Keratinocyte (primary cell): ENCODE measurements around the gene NRG3. TPM values are rescaled to one million over a fixed set of nuclear protein-coding genes. Genes with fewer than 3 reads are reported as not detected.

ENCODE experiments used
- DNase-seq: peaks from one replicate; pipeline ENCODE4 v3.0.0-alpha.2; 2011; ENCODE audit warnings: low read depth, missing footprints, low spot score
- FAIRE-seq: peaks from 2 replicates; lab custom pipeline; 2011; peaks lifted over from hg19 to GRCh38; lab: Jason Lieb, UNC
- H2AFZ ChIP-seq: 2 replicates; pipeline ENCODE4 v1.6.0; 2012; ENCODE audit warnings: low read length, control low read depth, inconsistent platforms; ENCODE audit not compliant: control insufficient read depth
- H3K27ac ChIP-seq: 2 replicates; pipeline ENCODE4 v1.5.1; 2011; ENCODE audit warnings: low read length; ENCODE audit not compliant: control insufficient read depth, insufficient read depth
- H3K27me3 ChIP-seq: 3 replicates; pipeline ENCODE4 v1.6.0; 2011; ENCODE audit warnings: low read length; ENCODE audit not compliant: control insufficient read depth, insufficient read depth; ENCODE audit errors: extremely low read depth
- H3K36me3 ChIP-seq, 2 experiments: 2 replicates in 1 of 2; 3 replicates in 1 of 2; pipeline ENCODE4 v1.5.1; 2011; ENCODE audit warnings: low read length in 2 of 2, mild to moderate bottlenecking in 1 of 2; ENCODE audit not compliant: control insufficient read depth in 2 of 2, insufficient read depth in 2 of 2; ENCODE audit errors: extremely low read depth in 1 of 2
- H3K4me1 ChIP-seq: 3 replicates; pipeline ENCODE4 v1.5.1; 2011; ENCODE audit warnings: low read length; ENCODE audit not compliant: control insufficient read depth, insufficient read depth; ENCODE audit errors: extremely low read depth
- H3K4me2 ChIP-seq: 3 replicates; pipeline ENCODE4 v1.6.0; 2011; ENCODE audit warnings: low read depth, low read length; ENCODE audit not compliant: control insufficient read depth, insufficient read depth; ENCODE audit errors: extremely low read depth
- H3K4me3 ChIP-seq, 3 experiments: fragments of 200-600 bp in 1 of 3; sonication (generic) in 1 of 3; 2 replicates in 2 of 3; 3 replicates in 1 of 3; pipeline ENCODE4 v1.5.1; 2011 to 2016; ENCODE audit warnings: low read length in 3 of 3, mild to moderate bottlenecking in 3 of 3, control low read depth in 2 of 3, inconsistent platforms in 1 of 3, low read depth in 1 of 3, mixed read lengths in 1 of 3, mixed run types in 1 of 3, moderate library complexity in 1 of 3; ENCODE audit not compliant: control insufficient read depth in 2 of 3, insufficient read depth in 2 of 3; ENCODE audit errors: extremely low read depth in 1 of 3
- H3K79me2 ChIP-seq: 2 replicates; pipeline ENCODE4 v1.6.0; 2012; ENCODE audit warnings: low read length; ENCODE audit not compliant: control insufficient read depth, insufficient read depth
- H3K9ac ChIP-seq: 3 replicates; pipeline ENCODE4 v1.6.0; 2011; ENCODE audit warnings: low read length; ENCODE audit not compliant: control insufficient read depth, insufficient read depth; ENCODE audit errors: extremely low read depth
- H3K9me1 ChIP-seq: 3 replicates; pipeline ENCODE4 v1.6.0; 2011; ENCODE audit warnings: low read length; ENCODE audit not compliant: control insufficient read depth, insufficient read depth; ENCODE audit errors: extremely low read depth
- H3K9me3 ChIP-seq: 2 replicates; pipeline ENCODE4 v1.5.1; 2012; ENCODE audit warnings: low read depth, low read length; ENCODE audit not compliant: control insufficient read depth
- H4K20me1 ChIP-seq: 3 replicates; pipeline ENCODE4 v1.6.0; 2011; ENCODE audit warnings: low read length; ENCODE audit not compliant: control insufficient read depth, insufficient read depth; ENCODE audit errors: extremely low read depth
- CTCF ChIP-seq, 3 experiments: IDR thresholded peaks in 1 of 3; conservative IDR thresholded peaks in 1 of 3; optimal IDR thresholded peaks in 1 of 3; 2 replicates in 2 of 3; 3 replicates in 1 of 3; pipeline versions ENCODE3 to v1.5.1; 2011; ENCODE audit warnings: low read length in 3 of 3, mild to moderate bottlenecking in 3 of 3, moderate library complexity in 2 of 3, control low read depth in 1 of 3, inconsistent platforms in 1 of 3; ENCODE audit not compliant: insufficient read depth in 2 of 3; ENCODE audit errors: extremely low read depth in 1 of 3
- EZH2 ChIP-seq: IDR thresholded peaks from one replicate; pipeline ENCODE4 v1.6.1; 2012; ENCODE audit warnings: inconsistent platforms, mild to moderate bottlenecking, low read length, moderate library complexity
- dilution Hi-C: fragments of 300-500 bp; cut with MboI; formaldehyde crosslinking; loops from one replicate; pipeline ENCODE4 v1.7.0; 2020; ENCODE audit warnings: low sequenced_read_pairs; ENCODE audit not compliant: extremely low pct_ligation_motif_present
- polyA plus RNA-seq, 5 experiments: library from polyadenylated mRNA; depleted of rRNA in 3 of 5; stranded (reverse) in 3 of 5; stranded (forward) in 1 of 5; unstranded in 1 of 5; fragments of >200 nt; gene quantifications; 1 replicate in 1 of 5; 2 replicates in 3 of 5; 3 replicates in 1 of 5; pipeline versions ENCODE4 v1.2.1 to v1.2.3, GENCODE V29; 2011 to 2012; ENCODE audit warnings: missing spikeins in 2 of 5, low read depth in 1 of 5, low replicate concordance in 1 of 5

NRG3 gene
- polyA plus RNA-seq, 1 donor (not counting 4 experiments of a cell fraction or from before 2014, with no cell fraction given), result not detected

DNA sequence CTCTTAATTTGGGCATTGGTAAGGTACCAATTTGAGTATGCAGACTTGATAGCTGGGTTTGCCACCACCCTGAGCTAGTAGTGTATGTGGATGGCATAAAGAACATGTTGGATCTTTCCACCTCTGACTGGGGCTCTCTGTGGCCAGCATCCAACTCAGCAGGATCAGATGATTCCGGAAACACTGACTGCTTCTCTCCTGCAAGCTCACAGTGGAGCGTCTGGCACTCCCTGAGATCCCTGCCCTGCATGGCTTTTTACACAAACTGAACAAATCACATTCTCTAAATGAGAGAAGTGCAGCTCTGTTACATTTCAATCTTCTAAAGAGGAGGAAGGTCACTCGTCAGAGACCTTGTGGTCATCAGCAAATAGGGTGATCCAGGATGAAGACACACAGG lies 1057.5 kb downstream of the NRG3 start:
- no peak overlapping the region for H3K4me3 ChIP-seq
- dilution Hi-C loops, result no loop called here
- H3K79me2 ChIP-seq, result no peaks in the 10 kb centered on the region
- H3K27me3 ChIP-seq, result no peaks in the 10 kb centered on the region
- no peak overlapping the region for H3K9ac ChIP-seq
- FAIRE-seq, result no peak
- no peak overlapping the region for H2AFZ ChIP-seq
- DNase-seq, result no peak
- H3K4me1 ChIP-seq, result no peaks in the 10 kb centered on the region
- H3K9me3 ChIP-seq, result no peaks in the 10 kb centered on the region
- TF ChIP-seq EZH2 (no peak), CTCF (optimal IDR thresholded peaks at IDR 0.05 in 1 of 3, IDR thresholded peaks at IDR 0.05 in 1 of 3, conservative IDR thresholded peaks at IDR 0.05 in 1 of 3; ENCODE audit: extremely low read depth in 1 of 3, insufficient read depth in 2 of 3, low read length in 3 of 3) (no peak)
- no peak overlapping the region for H3K27ac ChIP-seq
- no peak overlapping the region for H3K4me2 ChIP-seq
- H3K36me3 ChIP-seq, result no peaks in the 10 kb centered on the region
- no peaks in the 10 kb centered on the region for H3K9me1 ChIP-seq
- H4K20me1 ChIP-seq, result no peaks in the 10 kb centered on the region

DNA sequence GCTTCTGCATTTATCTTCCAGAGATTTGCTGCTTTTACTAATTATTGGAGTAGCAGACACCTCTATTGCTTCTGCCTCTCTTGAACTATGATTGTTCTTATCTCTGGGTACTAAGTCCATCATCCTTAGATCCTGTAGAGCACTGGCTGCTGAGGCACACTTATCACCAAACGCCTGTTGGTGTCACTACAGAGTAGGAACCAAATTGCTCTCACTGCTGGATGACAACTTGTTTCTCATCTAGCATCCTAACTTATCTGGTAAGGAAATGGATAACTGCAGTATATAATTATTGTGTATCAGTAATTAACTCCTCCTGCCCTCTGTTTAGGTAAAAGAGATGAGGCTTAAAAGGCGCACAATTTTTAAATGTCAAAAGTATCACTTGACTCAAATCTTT lies 1059.4 kb downstream of the NRG3 start:
- Histone ChIP-seq H3K4me3 (no peak overlapping the region), H3K27me3 (no peaks in the 10 kb centered on the region), H3K9ac (no peak overlapping the region), H3K9me3 (no peaks in the 10 kb centered on the region), H3K4me1 (no peaks in the 10 kb centered on the region), H3K9me1 (no peaks in the 10 kb centered on the region), H3K36me3 (no peaks in the 10 kb centered on the region), H2AFZ (no peak overlapping the region), H3K27ac (no peak overlapping the region), H3K4me2 (no peak overlapping the region), H4K20me1 (no peaks in the 10 kb centered on the region), H3K79me2 (no peaks in the 10 kb centered on the region)
- peak in 2 of 3 experiments; percentile 25 to 51 for TF ChIP-seq CTCF (optimal IDR thresholded peaks at IDR 0.05 in 1 of 3, IDR thresholded peaks at IDR 0.05 in 1 of 3, conservative IDR thresholded peaks at IDR 0.05 in 1 of 3; ENCODE audit: extremely low read depth in 1 of 3, insufficient read depth in 2 of 3, low read length in 3 of 3)
- TF ChIP-seq EZH2, result no peak
- dilution Hi-C loops, result no loop called here
- DNase-seq (no peak), FAIRE-seq (no peak)
